ENCODE data around the gene MAGED2.
"Not testable (repeated sequence)": the region's sequence is repeated elsewhere in the genome, so short reads cannot be mapped to it uniquely, and the experiment has no call there.

The MAGED2 gene

GRCh38 chrX:54843050-54843449 lies 35.5 kb downstream of the MAGED2 start:
- Histone ChIP-seq H3K9me3 (no peaks in the 10 kb centered on the region), H3K36me3 (no peaks in the 10 kb centered on the region), H3K4me1 (peaks cover 9% of the 10 kb centered on the region), H3K27me3 (no peaks in the 10 kb centered on the region), H3K4me3 (ENCODE audit: low read depth, low read length) (no peak overlapping the region)
- no peak for DNase-seq
- TF ChIP-seq CTCF (IDR thresholded peaks at IDR 0.05; ENCODE audit: low read depth, low read length): no peak

GRCh38 chrX:54847700-54848099 lies 40.2 kb downstream of the MAGED2 start:
- not testable (repeated sequence) for H3K4me1 ChIP-seq; DNase-seq; H3K27me3 ChIP-seq; H3K36me3 ChIP-seq; H3K9me3 ChIP-seq; H3K4me3 ChIP-seq (ENCODE audit: low read depth, low read length)

- H3K27me3 ChIP-seq: no peaks in the 10 kb centered on the region
- DNase-seq: no peak
- no peaks in the 10 kb centered on the region for H3K9me3 ChIP-seq
- H3K36me3 ChIP-seq: no peaks in the 10 kb centered on the region
- no peaks in the 10 kb centered on the region for H3K4me1 ChIP-seq
- no peak overlapping the region for H3K4me3 ChIP-seq (ENCODE audit: low read depth, low read length)
- no peak for TF ChIP-seq CTCF (IDR thresholded peaks at IDR 0.05; ENCODE audit: low read depth, low read length)
Observed at GRCh38 chrX:54865208-54865607, 57.7 kb downstream of the MAGED2 start.
